H4 (cell line): ENCODE measurements around the gene OR10K1. TPM values are rescaled to one million over a fixed set of nuclear protein-coding genes. Genes with fewer than 3 reads are reported as not detected.

Experiments used
- total RNA-seq: library from RNA; depleted of rRNA; stranded (reverse); fragments of >200 nt; shearing (Covaris generic); gene quantifications from 2 replicates; pipeline ENCODE4 v1.2.3, GENCODE V29; 2014; rRNA removed

OR10K1 gene
- total RNA-seq, 1 experiment from 2014 or later = not detected

Other genes with a start within 250 kb of the OR10K1 start
- gene CD1A, start 207.4 kb upstream of the OR10K1 start, total RNA-seq = not detected in 2 replicates
- not detected in 2 replicates for gene CD1C, start 171.9 kb upstream of the OR10K1 start, total RNA-seq
- gene CD1B, start 130.3 kb upstream of the OR10K1 start, total RNA-seq = not detected in 2 replicates
- not detected in 2 replicates for gene CD1E, start 107.9 kb upstream of the OR10K1 start, total RNA-seq
- gene OR10T2, start 62.4 kb upstream of the OR10K1 start, total RNA-seq = not detected in 2 replicates
- not detected in 2 replicates for gene OR10K2, start 35.6 kb upstream of the OR10K1 start, total RNA-seq
- not detected in 2 replicates for gene OR10R2, start 10.4 kb downstream of the OR10K1 start, total RNA-seq
- not detected in 2 replicates for gene OR6Y1, start 92.6 kb downstream of the OR10K1 start, total RNA-seq
- gene OR6P1, start 108.7 kb downstream of the OR10K1 start, total RNA-seq = not detected in 2 replicates
- not detected in 2 replicates for gene OR10X1, start 118.1 kb downstream of the OR10K1 start, total RNA-seq
- not detected in 2 replicates for gene OR10Z1, start 143.4 kb downstream of the OR10K1 start, total RNA-seq
- gene SPTA1, start 224.9 kb downstream of the OR10K1 start, total RNA-seq = 1.6 and 2.4 TPM in 2 replicates
- not detected in 2 replicates for gene OR6K2, start 238.8 kb downstream of the OR10K1 start, total RNA-seq